GM12873 (cell line): ENCODE measurements around the gene NSMF.

Experiments
- TF ChIP-seq, protein P1 (sequence below): IDR thresholded peaks from 2 replicates; pipeline ENCODE4 v1.5.1; 2012; ENCODE audit warnings: low read depth, mild to moderate bottlenecking, moderate library complexity, low read length, control low read depth; ENCODE audit not compliant: insufficient read depth; ENCODE audit errors: missing control alignments

The NSMF gene

DNA sequence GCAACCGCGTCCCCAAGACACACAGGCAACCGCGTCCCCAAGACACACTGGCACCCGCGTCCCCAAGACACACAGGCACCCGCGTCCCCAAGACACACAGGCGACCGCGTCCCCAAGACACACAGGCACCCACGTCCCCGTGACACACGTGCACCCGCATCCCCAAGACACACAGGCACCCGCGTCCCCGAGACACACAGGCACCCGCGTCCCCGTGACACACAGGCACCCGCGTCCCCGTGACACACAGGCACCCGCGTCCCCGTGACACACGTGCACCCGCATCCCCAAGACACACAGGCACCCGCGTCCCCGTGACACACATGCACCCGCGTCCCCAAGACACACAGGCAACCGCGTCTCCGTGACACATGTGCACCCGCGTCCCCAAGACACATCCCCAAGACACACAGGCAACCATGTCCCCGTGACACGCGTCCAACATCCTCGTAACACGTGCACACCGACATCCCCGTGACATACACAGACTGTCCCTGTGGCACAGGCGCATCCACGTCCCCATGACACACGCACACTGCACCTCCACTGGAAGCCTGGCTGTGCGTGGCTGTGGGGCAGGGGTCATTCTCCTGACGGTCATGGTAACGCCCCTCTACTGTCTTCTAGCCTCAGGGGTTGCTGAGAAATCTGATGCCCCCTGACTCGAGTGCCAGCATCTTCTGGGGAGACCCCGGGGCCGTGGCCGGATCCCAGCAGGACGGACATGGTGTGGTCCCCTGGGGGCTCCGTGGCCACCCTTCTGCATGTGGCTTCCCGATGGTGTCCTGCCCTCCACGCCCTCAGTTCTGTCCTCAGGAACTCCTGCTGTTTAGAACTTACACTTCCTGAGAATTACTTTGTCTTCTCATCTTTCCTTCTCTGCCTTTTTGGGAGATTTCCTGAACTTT lies 60.3 kb downstream of the NSMF start:
- TF ChIP-seq, protein P1, sequence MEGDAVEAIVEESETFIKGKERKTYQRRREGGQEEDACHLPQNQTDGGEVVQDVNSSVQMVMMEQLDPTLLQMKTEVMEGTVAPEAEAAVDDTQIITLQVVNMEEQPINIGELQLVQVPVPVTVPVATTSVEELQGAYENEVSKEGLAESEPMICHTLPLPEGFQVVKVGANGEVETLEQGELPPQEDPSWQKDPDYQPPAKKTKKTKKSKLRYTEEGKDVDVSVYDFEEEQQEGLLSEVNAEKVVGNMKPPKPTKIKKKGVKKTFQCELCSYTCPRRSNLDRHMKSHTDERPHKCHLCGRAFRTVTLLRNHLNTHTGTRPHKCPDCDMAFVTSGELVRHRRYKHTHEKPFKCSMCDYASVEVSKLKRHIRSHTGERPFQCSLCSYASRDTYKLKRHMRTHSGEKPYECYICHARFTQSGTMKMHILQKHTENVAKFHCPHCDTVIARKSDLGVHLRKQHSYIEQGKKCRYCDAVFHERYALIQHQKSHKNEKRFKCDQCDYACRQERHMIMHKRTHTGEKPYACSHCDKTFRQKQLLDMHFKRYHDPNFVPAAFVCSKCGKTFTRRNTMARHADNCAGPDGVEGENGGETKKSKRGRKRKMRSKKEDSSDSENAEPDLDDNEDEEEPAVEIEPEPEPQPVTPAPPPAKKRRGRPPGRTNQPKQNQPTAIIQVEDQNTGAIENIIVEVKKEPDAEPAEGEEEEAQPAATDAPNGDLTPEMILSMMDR = no peak

DNA sequence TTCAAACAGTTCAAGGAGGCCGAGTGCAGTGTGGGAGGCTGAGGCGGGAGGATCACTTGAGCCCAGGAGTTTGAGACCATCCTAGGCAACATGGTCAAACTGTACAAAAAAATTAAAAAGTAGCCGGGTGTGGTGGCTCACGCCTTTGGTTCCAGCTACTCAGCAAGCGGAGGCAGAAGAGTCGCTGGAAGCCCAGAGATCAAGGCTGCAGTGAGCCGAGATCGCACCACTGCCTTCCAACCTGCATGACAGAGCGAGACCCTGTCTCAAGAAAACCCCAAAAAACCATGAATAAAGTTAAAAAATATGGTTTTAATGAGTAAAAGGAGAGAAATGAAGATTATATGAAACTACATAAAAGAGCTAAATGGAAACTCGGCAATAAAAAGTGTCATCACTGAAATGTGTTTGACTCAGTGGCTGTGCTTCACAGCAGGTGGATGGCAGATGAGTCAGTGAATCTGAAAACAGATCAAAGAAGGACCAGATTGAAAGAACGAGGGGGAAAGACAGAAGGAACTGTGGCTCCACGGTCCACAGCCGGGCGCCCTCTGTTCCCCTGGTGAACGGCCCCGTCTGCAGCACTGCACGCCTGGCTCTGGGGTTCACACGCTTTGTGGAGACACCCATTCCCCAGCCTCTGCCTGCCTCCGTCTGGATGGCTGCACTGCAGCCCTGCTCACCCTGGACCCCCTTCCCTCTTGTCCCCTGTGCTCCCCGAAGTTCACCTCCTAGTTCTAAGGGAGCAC lies 61.3 kb downstream of the NSMF start:
- TF ChIP-seq, protein P1 = no peak
